HepG2 (cell line): ENCODE data around the gene MAPK12.

Source experiments
- DMTF1 ChIP-seq: sonication (generic); formaldehyde crosslinking; IDR thresholded peaks from 2 replicates; pipeline ENCODE4 v1.4.0; 2020; ENCODE audit warnings: mild to moderate bottlenecking, missing genetic modification reagents
- SRSF4 ChIP-seq: fragments of 200-400 bp; formaldehyde crosslinking; IDR thresholded peaks from one replicate; pipeline ENCODE4 v1.6.1; 2018; ENCODE audit warnings: mild to moderate bottlenecking, low read depth, low read length, moderate library complexity; ENCODE audit not compliant: poor library complexity, severe bottlenecking
- ZNF326 ChIP-seq: sonication (generic); formaldehyde crosslinking; IDR thresholded peaks from 2 replicates; pipeline ENCODE4 v1.4.0; 2020; ENCODE audit warnings: missing genetic modification reagents, borderline replicate concordance

DNA sequence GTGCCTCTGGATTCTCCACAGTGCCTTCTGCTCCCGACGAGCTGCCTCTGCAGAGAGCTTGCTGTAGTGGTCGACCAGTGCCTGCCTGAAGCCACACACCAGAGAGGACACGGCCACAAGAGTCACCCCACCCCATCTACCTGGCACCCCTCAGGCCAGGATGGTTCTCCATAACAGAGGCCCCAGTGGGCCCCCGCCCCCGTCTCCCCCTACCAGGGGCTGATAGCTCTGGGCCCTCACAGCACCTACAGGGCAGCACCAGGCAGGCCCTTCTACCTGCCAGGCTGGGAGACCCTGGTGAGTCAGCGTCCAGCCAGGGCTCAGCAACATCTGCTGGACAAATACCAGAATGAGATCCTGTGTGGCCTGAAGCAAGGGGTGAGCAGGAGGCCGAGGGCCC is 39.0 kb downstream of the MAPK12 start:
- TF ChIP-seq DMTF1 (CRISPR knock-in tag) (no peak), ZNF326 (no peak), SRSF4 (no peak)
